Measurements from ENCODE around the gene ZNF592. TPM values are rescaled to one million over a fixed set of nuclear protein-coding genes. Genes with fewer than 3 reads are reported as not detected.
A peak's percentile ranks its signal among the peaks of the same experiment; 100 is the strongest.

ZNF592 gene
- total RNA-seq, 2 experiments from 2014 or later: 23.8 to 24.3 TPM

- peak; percentile 33 for DNase-seq
- no peak overlapping the region for H3K27ac Mint-ChIP-seq
- CTCF ChIA-PET: interaction anchor here (0.8 kb wide), 1 partner anchor 102 kb away, joined by 3 read pairs; no protein-coding TSS in a partner anchor
These were observed 78.0 kb downstream of the ZNF592 start for GRCh38 chr15:84826369-84826823.

GRCh38 chr15:84827246-84827645 is 78.9 kb downstream of the ZNF592 start:
- Mint-ChIP-seq H3K4me1 (ENCODE audit: low read depth) (no peaks in the 10 kb centered on the region), H3K27ac (no peak overlapping the region), H3K9me3 (no peaks in the 10 kb centered on the region), H3K4me3 (no peak overlapping the region), H3K27me3 (no peaks in the 10 kb centered on the region), H3K36me3 (no peaks in the 10 kb centered on the region)
- POLR2A ChIA-PET: no interaction called here
- intact Hi-C loops (cut with micrococcal nuclease): no loop called here
- CTCF ChIA-PET: no interaction called here
- no peak for DNase-seq

More at GRCh38 chr15:84826369-84826823, 78.0 kb downstream of the ZNF592 start:
- Mint-ChIP-seq H3K4me3 (no peak overlapping the region), H3K4me1 (ENCODE audit: low read depth) (no peaks in the 10 kb centered on the region), H3K36me3 (no peaks in the 10 kb centered on the region), H3K9me3 (no peaks in the 10 kb centered on the region), H3K27me3 (no peaks in the 10 kb centered on the region)
- intact Hi-C loops (cut with micrococcal nuclease): no loop called here
- POLR2A ChIA-PET: no interaction called here

- CTCF ChIA-PET: no interaction called here
- intact Hi-C loops (cut with micrococcal nuclease): no loop called here
These were observed 79.9 kb downstream of the ZNF592 start for GRCh38 chr15:84828086-84828908.

GRCh38 chr15:84829428-84829827 is 81.0 kb downstream of the ZNF592 start:
- H3K36me3 Mint-ChIP-seq: no peaks in the 10 kb centered on the region
- CTCF ChIA-PET: no interaction called here
- DNase-seq: no peak
- no peaks in the 10 kb centered on the region for H3K9me3 Mint-ChIP-seq
- POLR2A ChIA-PET: no interaction called here
- no peaks in the 10 kb centered on the region for H3K4me1 Mint-ChIP-seq (ENCODE audit: low read depth)
- H3K27ac Mint-ChIP-seq: no peak overlapping the region
- intact Hi-C loops (cut with micrococcal nuclease): no loop called here
- no peak overlapping the region for H3K4me3 Mint-ChIP-seq
- H3K27me3 Mint-ChIP-seq: no peaks in the 10 kb centered on the region

More at GRCh38 chr15:84828086-84828908, 79.9 kb downstream of the ZNF592 start:
- POLR2A ChIA-PET: no interaction called here
- Mint-ChIP-seq H3K27ac (no peak overlapping the region), H3K4me1 (ENCODE audit: low read depth) (no peaks in the 10 kb centered on the region), H3K36me3 (no peaks in the 10 kb centered on the region), H3K9me3 (no peaks in the 10 kb centered on the region), H3K27me3 (no peaks in the 10 kb centered on the region), H3K4me3 (no peak overlapping the region)
- no peak for DNase-seq

- CTCF ChIA-PET: no interaction called here
- Mint-ChIP-seq H3K27ac (no peak overlapping the region), H3K36me3 (no peaks in the 10 kb centered on the region), H3K4me1 (ENCODE audit: low read depth) (no peaks in the 10 kb centered on the region), H3K4me3 (no peak overlapping the region), H3K9me3 (no peaks in the 10 kb centered on the region), H3K27me3 (no peaks in the 10 kb centered on the region)
- intact Hi-C loops (cut with micrococcal nuclease): no loop called here
- DNase-seq: no peak
- POLR2A ChIA-PET: no interaction called here
These were observed 81.6 kb downstream of the ZNF592 start for GRCh38 chr15:84830036-84830435.

GRCh38 chr15:84831028-84831427 is 82.6 kb downstream of the ZNF592 start:
- DNase-seq: no peak
- intact Hi-C loops (cut with micrococcal nuclease): no loop called here
- Mint-ChIP-seq H3K9me3 (no peaks in the 10 kb centered on the region), H3K27ac (no peak overlapping the region), H3K36me3 (no peaks in the 10 kb centered on the region), H3K4me1 (ENCODE audit: low read depth) (no peaks in the 10 kb centered on the region), H3K27me3 (no peaks in the 10 kb centered on the region), H3K4me3 (no peak overlapping the region)
- CTCF ChIA-PET: no interaction called here
- POLR2A ChIA-PET: no interaction called here

- no peaks in the 10 kb centered on the region for H3K9me3 Mint-ChIP-seq
- H3K4me3 Mint-ChIP-seq: no peak overlapping the region
- H3K36me3 Mint-ChIP-seq: no peaks in the 10 kb centered on the region
- no peak overlapping the region for H3K27ac Mint-ChIP-seq
- no peaks in the 10 kb centered on the region for H3K27me3 Mint-ChIP-seq
- POLR2A ChIA-PET: no interaction called here
- DNase-seq: no peak
- no peaks in the 10 kb centered on the region for H3K4me1 Mint-ChIP-seq (ENCODE audit: low read depth)
- CTCF ChIA-PET: no interaction called here
- intact Hi-C loops (cut with micrococcal nuclease): no loop called here
These were observed 83.2 kb downstream of the ZNF592 start for GRCh38 chr15:84831613-84832012.

- no peak for DNase-seq
- CTCF ChIA-PET: interaction anchor here (1.0 kb wide), 1 partner anchor 12 kb away, joined by 5 read pairs; no protein-coding TSS in a partner anchor
- H3K27ac Mint-ChIP-seq: no peak overlapping the region
- no peak overlapping the region for H3K4me3 Mint-ChIP-seq
- no peaks in the 10 kb centered on the region for H3K9me3 Mint-ChIP-seq
- no peaks in the 10 kb centered on the region for H3K36me3 Mint-ChIP-seq
- no peaks in the 10 kb centered on the region for H3K27me3 Mint-ChIP-seq
- intact Hi-C loops (cut with micrococcal nuclease): no loop called here
- no peaks in the 10 kb centered on the region for H3K4me1 Mint-ChIP-seq (ENCODE audit: low read depth)
- POLR2A ChIA-PET: no interaction called here
These were observed 84.2 kb downstream of the ZNF592 start for GRCh38 chr15:84832448-84833040.

- DNase-seq: no peak
- H3K4me1 Mint-ChIP-seq (ENCODE audit: low read depth): no peaks in the 10 kb centered on the region
- POLR2A ChIA-PET: no interaction called here
- H3K4me3 Mint-ChIP-seq: no peak overlapping the region
- no peak overlapping the region for H3K27ac Mint-ChIP-seq
- CTCF ChIA-PET: interaction anchor here (0.9 to 1.6 kb wide), 5 partner anchors 11 to 45 kb away, joined by 3 read pairs; no protein-coding TSS in a partner anchor
- no peaks in the 10 kb centered on the region for H3K27me3 Mint-ChIP-seq
- H3K36me3 Mint-ChIP-seq: no peaks in the 10 kb centered on the region
- intact Hi-C loops (cut with micrococcal nuclease): no loop called here
- H3K9me3 Mint-ChIP-seq: no peaks in the 10 kb centered on the region
These were observed 85.2 kb downstream of the ZNF592 start for GRCh38 chr15:84833447-84834228.

GRCh38 chr15:84834229-84834955 is 86.0 kb downstream of the ZNF592 start:
- Mint-ChIP-seq H3K27me3 (no peaks in the 10 kb centered on the region), H3K9me3 (no peaks in the 10 kb centered on the region), H3K27ac (no peak overlapping the region), H3K4me1 (ENCODE audit: low read depth) (no peaks in the 10 kb centered on the region), H3K36me3 (no peaks in the 10 kb centered on the region), H3K4me3 (no peak overlapping the region)
- intact Hi-C loops (cut with micrococcal nuclease): no loop called here
- ChIA-PET POLR2A (no interaction called here), CTCF (interaction anchor here (0.9 to 1.6 kb wide), 5 partner anchors 11 to 44 kb away, joined by 3 read pairs; no protein-coding TSS in a partner anchor)
- no peak for DNase-seq

- CTCF ChIA-PET: interaction anchor here (1.1 to 1.5 kb wide), 2 partner anchors 11 to 43 kb away, joined by 3 read pairs; no protein-coding TSS in a partner anchor
- H3K27me3 Mint-ChIP-seq: no peaks in the 10 kb centered on the region
- POLR2A ChIA-PET: interaction anchor here (0.6 kb wide), 1 partner anchor 15 kb away, joined by 4 read pairs; no protein-coding TSS in a partner anchor
- intact Hi-C loops (cut with micrococcal nuclease): no loop called here
- H3K27ac Mint-ChIP-seq: no peak overlapping the region
- no peaks in the 10 kb centered on the region for H3K4me1 Mint-ChIP-seq (ENCODE audit: low read depth)
- no peak for DNase-seq
- H3K36me3 Mint-ChIP-seq: no peaks in the 10 kb centered on the region
- H3K4me3 Mint-ChIP-seq: no peak overlapping the region
- no peaks in the 10 kb centered on the region for H3K9me3 Mint-ChIP-seq
These were observed 86.6 kb downstream of the ZNF592 start for GRCh38 chr15:84834969-84835368.

All from activated CD4-positive, alpha-beta memory T cell treated with anti-CD3 and anti-CD28 coated beads for 36 hours (primary cell).